Suppressor macrophage treated with lipopolysaccharide for 4 hours (primary cell): ENCODE measurements around the gene SLC19A2.
"Not testable (repeated sequence)": the region's sequence is repeated elsewhere in the genome, so short reads cannot be mapped to it uniquely, and the experiment has no call there.

Source experiments
- DNase-seq: peaks from one replicate; pipeline ENCODE4 v3.0.0-alpha.2; 2020

Gene SLC19A2, protein sequence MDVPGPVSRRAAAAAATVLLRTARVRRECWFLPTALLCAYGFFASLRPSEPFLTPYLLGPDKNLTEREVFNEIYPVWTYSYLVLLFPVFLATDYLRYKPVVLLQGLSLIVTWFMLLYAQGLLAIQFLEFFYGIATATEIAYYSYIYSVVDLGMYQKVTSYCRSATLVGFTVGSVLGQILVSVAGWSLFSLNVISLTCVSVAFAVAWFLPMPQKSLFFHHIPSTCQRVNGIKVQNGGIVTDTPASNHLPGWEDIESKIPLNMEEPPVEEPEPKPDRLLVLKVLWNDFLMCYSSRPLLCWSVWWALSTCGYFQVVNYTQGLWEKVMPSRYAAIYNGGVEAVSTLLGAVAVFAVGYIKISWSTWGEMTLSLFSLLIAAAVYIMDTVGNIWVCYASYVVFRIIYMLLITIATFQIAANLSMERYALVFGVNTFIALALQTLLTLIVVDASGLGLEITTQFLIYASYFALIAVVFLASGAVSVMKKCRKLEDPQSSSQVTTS

DNA sequence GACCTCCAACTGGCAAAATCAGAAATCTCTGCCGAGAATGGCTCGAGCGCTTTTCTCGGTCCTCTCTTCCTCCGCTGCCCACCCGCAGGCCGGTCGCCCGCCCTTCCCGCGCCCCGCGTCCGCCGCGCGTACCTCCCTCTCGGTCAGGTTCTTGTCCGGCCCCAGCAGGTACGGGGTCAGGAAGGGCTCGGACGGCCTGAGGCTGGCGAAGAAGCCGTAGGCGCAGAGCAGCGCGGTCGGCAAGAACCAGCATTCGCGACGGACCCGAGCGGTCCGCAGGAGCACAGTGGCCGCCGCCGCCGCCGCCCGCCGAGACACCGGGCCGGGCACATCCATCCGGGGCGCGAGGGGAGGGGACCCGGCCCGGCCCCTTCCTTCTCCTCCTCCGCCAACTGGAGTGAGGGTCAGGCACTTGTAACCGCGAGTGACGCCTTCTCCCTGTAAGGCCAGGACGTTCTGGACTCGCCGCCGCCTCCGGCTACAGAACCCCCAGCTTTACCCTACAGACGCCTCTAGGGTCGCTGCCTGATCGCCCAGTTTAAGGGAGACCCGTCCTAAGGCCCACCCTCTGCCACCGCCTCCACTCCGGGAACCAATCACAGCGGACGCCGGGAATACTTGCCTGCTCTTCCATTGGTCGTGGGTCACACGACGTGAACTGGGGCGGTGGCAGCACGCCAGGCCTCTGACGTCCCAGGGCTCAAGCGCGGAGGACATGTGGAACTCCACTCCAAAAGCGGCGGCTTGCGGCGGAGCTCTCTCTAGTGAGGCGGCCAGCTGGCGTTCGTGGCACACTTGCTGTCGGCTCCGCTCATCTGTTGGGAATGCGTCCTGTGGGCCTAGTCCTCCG is at the start of gene SLC19A2:
TSS of gene SLC19A2 (minus strand) at position 514 of the 850 bp plus-strand sequence. CDS start at position 336, 178 bp downstream.
- peak; percentile 99 for DNase-seq

DNA sequence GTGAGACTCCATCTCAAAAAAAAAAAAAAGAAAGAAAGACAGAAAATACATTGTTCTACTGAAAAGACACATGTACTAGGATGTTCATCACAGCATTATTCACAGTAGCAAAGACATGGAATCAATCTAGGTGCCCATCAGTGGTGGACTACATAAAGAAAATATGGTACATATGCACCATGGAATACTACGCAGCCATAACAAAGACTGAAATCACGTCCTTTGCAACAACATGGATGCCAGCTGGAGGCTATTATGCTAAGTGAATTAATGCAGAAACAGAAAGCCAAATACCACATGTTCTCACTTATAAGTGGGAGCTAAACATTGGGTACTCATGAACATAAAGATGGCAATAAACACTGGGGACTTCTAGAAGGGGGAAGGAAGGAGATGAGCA is 48.9 kb upstream of the SLC19A2 start:
- no peak for DNase-seq

DNA sequence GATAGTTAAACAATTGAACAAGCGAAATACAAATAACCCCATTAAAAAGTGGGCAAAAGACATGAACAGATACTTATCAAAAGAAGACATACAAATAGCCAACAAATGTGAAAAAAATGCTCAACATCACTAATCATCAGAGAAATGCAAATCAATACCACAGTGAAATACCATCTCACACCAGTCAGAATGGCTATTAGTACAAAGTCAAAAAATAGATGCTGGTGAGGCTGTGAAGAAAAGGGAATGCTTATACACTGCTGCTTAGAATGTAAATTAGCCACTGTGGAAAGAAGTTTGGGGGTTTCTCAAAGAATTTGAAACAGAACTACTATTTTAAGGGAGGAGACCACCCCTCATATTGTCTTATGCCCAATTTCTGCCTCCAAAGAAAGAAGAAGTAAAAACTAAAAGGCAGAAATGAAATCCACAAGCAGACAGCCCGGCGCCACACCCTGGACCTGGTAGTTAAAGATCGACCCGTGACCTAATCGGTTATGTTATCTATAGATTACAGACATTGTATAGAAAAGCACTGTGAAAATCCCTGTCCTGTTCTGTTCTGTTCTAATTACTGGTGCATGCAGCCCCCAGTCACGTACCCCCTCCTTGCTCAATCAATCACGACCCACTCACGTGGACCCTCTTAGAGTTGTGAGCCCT is 47.9 kb upstream of the SLC19A2 start:
- DNase-seq: not testable (repeated sequence)

DNA sequence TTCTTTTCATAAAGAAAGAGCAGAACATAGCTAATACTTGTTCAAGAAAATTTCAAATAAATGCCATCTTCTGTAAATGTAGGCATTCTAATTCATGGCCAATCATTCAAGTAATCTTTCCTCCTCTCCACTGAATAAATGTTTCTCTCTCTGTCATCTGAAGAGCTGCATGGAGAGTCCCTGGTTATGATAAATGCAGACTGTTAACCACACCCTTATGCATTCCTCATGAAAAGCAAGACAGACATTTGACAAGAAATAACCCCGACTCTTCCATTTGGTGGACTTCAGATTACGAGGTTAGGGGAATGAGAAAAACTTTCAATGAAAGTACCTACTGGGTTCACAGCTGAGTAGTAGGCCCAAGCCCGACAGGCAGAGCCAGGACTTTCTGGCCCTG is 44.7 kb upstream of the SLC19A2 start:
- no peak for DNase-seq

DNA sequence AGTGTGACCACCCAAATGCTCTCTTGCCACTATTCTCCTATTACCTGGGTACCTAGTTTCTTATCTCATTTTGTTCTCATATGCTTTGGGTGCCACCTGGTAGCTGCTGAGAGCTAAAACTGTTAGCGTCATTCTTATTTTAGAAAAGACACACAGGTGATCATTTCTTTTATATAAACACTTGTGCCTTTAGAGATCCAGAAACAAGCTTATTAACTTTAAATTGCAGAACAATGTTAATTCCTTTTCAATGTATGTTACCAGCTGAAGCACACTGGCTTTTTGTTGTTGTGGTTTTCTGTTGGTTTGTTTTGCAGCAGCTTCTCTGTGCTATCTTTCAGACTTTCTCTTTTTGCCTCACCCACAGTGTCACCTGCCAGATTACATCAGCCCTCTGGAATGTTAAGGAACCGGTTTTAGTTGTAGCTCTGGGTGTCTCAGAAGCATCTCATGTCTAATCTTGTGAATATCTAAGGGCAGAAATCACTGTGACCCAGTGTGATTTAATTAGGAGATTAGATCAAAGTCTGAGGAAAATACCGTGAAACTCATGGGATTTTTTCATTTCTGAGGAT is 43.4 kb upstream of the SLC19A2 start:
- no peak for DNase-seq

DNA sequence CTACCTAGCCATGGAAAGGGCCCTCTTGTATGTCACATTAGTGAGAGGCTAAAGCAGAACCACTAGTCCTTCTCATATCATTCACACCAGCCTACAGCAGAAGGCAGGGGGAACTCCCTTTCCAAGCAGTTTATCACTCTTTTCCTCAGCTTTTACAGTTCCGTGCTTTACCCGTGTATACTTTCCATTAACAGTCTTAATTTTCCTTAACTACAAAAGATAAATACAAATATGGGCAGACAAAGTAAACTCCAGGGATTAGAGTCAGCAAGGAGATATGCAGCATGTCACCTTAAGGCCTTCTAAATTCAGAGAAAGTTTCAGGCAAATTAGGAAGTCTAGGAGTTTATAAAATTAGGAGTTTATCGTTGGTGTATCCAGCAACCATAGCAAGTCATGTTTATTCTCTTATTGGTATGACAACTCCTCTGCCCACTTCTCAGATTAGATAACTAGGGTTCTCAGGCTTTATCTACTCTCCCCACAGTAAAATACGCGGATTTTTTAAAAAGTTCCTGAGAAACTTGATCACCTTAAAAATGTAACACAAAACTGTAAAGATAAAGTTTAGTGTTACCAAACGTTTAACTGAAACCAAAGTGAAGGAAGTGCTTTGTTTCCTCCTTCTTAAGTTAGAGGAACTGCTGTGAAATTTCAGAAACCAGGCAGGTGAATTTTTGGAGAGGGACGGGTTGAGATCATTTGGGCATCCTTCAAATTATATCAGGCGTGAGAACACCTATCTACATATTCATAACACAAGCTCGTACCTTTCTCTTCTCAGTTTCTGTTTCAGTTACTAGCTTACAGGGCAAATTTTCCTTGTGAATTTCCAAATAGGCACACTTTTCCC is 42.7 kb upstream of the SLC19A2 start:
- DNase-seq: no peak

DNA sequence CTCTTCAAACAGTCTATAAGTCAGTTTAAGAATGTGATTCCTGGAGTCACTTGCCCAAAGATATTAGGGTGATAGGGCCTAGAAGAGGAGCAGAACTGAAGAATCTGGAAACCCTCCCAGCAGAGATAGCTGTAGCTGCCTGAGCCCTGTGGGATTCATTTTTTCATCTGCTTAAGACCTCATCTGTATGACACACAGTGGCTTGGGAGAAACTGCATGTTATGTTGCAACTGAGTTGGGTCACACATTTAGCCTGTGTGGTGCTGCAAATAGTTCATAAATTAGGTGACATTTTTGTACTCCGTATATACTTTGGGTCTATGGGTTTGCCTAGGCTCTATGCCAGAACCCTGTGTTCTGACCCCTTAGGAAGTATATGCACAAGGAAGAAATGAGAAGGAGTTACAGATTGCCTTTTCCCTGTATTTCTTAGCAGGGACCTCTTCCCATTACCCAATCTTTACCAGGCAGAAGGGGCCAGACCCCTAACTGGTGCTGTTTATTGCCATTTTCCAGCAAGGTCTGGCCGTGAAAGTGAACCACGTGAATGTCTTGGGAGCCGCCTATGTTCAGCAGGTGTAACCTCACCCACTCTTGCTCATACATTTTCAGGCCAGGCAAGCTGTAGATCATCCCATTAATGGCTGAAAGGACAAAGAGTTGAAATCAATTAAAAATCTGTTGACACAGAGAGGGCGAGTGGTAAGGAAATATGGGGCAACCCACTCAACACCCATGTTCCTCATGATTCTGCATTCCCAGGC is 41.9 kb upstream of the SLC19A2 start:
- DNase-seq: peak; percentile 36

DNA sequence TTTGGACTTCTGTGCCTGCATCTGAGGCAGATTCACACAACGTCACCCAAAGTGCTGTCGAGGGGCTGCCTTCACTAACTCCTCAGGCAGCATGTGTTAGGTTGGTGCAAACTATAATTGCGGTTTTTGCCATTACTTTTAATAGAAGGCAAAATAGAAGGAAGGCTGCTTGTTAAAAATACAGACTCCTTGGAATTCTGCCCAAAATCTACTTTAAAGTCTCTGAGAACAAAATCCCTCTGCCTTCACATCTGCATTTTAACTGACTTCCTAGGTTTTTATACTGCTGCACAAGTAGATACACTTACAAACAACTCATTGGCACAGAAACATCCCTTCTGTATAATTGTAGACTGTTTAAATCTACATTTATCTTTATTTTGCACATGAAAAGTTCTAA is 41.3 kb upstream of the SLC19A2 start:
- no peak for DNase-seq

DNA sequence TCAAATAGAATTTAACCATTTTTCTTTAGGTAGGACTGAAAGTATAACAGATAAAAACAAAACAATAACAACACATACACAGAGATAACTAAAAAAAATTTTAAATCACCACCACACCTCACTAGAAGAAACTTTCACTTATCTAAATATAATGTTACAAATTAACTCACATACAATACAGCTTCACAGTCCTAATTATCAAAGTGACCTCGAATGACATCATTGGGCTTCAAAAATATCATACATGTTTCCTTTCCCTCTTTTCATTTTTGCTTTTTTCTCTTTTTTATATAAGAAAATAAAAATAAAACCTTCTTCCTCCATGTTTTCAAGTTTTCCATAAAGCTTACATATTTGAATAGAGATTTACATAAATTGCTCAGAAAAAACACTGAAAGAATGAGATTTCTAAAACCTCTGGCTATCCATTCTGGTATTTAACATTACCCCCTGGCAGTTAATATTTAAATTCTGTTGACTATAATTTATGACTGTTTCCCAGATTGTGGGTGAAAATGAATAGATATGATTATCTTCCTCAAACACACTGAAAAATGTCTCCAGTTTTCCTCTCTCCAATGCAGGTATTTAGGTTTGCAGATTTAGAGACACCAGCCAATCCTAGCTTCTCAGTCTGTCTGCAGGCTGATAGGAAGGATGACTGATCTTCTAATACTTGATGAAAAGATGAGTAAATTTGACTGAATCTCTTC is 40.5 kb upstream of the SLC19A2 start:
- DNase-seq: no peak

DNA sequence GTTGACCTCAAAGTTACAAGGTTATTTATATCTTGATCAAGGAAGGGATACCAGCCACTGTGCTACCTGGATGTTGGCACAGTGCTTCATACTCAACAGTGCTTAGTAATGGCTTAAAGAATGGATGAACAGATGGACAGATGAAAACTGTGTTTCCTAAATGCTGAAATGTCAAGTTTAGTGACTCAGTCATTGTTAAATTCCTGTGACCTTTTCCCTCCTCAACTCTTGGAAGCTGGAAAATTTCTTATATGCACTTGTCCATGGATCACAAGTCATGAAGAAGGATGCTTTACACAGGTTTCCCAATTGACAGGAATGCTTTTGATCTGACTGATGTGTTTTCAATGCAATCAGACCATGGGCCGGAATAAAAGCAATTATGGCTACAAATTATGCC is 39.6 kb upstream of the SLC19A2 start:
- no peak for DNase-seq

DNA sequence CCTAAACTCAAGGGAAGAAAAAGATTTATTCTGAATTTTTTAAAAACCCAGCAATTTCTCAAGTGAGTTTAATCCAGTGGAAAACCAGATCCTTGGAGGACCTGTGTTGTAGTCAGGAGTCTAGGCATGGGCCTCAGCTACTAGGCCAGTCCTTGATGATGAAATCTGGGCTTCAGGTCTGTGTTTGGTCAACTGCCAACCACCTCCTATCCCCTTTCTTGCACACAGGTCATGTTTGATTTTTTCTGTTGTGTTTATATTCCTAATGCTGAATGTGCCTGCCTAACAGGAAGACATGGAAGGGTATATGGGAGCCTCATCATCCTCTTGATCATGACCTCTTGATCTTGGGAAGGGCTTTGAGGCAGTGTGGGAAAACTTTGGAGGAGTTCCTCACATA is 38.2 kb upstream of the SLC19A2 start:
- DNase-seq: no peak

DNA sequence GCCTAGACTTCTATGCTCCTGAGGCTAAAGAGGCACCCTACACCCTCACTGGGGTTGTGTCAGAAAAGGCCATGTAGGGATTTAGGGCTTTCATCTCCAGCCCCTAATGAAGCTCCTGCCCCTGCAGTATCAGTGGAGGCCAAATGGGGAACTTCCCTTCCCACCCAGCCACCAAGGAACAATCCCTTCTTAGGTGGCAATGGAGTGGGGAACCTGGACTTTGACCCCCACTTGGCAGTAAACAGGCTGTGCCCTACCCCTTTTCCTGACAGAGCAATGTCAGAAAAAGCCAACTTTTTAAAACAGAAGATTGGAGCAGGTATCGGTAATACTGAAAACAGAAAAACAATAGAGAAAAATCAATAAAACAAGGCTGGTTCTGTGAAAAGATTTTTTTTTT is 35.5 kb upstream of the SLC19A2 start:
- no peak for DNase-seq

DNA sequence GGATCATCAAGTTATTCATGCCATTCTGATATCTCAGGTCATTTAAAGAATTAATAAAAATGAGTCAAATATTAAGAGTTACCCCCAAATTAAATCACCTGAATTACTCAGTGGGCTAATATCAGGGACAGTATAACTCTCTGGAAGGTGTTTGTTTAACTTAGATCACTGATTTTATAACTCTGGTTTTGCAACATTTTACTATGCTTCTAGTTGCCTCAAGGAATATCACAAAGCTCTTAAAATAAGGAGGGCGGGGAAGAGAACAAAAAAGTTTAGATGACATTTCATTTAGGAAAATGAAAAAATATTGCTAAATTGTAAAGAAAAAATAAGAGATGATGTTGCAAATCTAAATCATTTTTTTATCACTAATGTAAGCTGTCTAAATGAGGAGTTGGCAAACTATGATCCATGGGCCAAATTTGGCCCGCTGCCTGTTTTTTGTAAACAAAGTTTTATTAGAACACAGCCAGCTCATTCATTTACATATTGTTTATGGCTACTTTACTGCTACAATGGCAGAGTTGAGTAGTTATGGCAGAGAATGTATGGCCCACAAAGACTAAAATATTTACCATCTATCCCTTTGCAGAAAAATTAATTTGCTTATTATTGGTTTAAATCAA is 31.9 kb upstream of the SLC19A2 start:
- no peak for DNase-seq

DNA sequence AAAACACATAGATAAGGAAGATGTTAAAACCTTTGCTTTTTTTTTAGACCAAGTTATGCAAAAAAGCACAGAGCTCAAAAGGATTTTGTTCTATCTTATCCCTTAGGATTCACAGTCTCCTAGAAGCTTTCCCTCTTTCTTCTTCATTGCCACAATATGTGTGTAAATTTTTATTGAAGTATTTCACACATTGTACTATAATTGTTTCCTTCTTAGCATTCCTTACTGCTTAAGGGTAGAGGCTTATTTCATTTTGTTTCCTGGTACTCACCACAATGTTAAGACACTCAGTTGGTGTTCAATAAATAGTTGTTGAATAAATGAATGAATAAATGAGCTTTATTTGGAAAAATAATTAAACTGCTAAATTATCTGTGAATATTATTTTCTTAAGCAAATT is 29.9 kb upstream of the SLC19A2 start:
- DNase-seq: no peak

DNA sequence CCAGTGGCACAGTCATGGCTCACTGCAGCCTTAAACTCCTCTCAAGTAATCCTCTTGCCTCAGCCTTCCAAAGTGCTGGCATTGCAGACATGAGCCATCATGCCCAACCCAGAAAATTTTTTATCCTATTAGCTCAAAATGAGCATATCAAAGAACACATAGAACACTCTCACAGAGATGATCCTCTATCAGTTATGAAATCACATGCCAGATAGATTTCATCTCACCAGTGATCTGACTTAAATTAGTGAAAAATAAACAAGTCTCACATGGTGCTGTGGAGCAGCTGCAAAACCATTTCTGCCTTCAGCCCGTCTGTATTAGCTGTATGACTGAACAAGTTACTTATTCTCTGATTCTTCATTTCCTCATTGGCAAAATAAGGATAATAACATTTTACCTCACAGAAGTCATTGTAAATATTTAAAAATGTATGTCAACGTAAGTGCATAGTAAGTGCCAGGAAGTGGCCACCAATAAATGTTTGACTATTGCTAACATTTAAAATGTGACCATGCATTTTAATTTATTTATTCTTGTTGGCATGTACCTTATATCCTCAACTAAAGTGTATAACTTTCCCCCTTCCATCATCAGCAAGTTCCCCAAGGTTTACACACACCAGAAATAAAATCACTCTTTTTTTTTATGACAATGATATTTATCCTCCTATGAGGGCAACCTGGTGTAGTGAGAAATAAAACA is 29.0 kb upstream of the SLC19A2 start:
- no peak for DNase-seq

DNA sequence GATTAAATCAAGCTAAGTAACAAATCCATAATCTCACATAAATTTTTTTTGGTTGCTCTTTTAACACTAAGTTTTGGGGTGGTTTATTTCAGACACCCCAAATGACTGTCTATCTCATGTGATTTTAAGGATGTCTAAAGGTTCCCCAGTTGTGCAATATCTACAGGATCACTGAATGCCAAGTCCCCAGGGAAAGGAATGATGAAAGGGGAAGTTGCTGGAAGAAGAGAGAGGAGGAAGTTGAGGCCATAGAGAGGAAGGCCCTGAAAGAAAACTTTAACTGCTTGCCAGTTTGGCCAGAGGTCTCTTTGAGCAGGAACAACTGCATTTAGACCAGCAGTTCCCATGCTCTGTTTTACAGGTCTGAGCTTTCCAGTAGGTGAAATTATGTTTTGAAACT is 27.5 kb upstream of the SLC19A2 start:
- peak; percentile 71 for DNase-seq

DNA sequence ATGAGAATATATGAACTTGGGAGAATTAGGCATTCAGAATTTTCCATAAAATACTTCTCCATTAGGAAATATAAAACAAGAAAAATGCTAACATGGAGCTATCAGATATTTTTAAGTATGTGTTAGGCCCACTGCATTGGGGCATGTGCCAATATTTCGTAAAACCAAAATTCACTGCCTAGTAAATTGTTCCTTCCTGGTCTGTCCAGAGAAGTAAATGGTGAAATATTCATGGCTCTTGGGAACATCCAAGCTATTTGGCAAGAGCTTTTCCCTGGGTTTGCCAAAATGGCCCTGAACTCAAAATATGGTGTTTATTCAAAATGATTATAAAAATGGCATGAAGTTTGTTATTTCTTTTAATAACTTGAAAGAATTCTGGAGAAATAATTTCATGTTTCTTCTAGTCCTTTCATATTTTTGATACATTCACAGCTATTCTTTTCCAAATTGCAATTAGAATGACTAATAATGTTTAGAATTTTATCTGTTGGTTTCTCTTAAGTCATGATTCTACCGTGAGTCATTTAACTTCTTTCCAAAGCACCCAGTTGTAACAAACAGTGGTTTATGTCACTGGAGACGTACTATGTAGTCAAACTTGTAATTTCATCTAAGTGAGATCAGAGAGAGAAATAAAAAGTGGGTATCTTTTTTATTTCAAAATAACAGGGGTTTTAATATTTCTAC is 25.7 kb upstream of the SLC19A2 start:
- peak; percentile 66 for DNase-seq

DNA sequence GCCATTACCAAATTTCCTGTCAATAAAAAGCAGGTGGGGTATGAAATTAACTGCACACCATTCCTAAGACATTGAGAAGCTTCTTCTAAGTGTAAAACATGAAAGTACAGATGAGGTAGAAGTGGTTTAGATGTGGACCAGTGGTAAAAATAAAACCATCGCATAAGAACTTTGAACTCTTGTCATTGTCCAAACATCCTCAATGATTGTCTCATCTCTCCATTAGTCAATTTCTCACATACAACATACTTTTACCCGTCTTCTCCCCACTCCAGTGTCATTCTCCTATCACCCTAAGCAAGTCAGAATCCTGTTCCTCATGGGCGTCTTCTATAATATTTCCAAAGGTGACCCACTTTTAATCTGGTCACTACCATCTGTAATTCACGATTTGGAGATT is 24.3 kb upstream of the SLC19A2 start:
- no peak for DNase-seq

DNA sequence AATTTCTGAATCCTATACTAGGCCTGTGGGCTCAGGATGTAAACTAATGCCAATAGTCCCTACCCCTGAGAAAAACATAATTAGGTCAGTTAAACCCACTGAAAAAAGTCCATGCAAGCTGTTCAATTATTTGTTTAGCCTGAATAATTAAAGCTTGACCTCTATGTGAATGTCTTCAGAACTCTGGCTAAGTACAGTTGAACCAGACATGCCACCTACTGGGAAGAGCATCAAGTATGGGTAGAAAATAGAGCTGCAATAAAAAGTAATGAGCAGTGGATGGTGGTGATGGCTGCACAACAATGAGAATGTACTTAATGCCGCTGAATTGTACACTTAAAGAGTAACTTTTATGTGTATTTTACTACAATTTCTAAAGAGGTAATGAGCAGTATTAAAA is 23.6 kb upstream of the SLC19A2 start:
- no peak for DNase-seq
